GM18519 (cell line): ENCODE measurements around the gene KRTAP22-1.

Experiments
- ATAC-seq: cut with Tn5 transposase; IDR thresholded peaks from one replicate; pipeline ENCODE4 v1.9.1; 2021; ENCODE audit warnings: mild to moderate bottlenecking, moderate library complexity; ENCODE audit not compliant: unreplicated experiment, low FRiP score

Gene KRTAP22-1

DNA sequence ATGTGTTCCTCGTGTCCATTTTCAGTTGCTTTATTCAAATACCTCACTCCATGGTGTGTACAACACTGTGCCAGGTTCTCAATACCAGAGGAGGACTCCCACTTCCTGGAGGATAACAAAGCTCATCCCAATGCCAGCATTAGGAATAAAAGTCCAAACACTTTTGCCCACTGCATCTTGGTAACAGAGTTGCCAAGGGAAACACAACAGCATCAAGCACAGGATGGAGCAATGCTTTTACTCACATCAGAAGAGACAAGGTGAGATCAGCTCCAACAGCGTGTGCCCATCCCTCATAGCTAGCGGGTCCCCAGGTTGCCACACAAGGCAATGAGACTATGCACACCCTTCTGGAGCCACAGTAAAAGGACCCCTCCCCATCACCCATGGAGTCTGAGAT is 22.5 kb downstream of the KRTAP22-1 start:
- ATAC-seq, result no peak

DNA sequence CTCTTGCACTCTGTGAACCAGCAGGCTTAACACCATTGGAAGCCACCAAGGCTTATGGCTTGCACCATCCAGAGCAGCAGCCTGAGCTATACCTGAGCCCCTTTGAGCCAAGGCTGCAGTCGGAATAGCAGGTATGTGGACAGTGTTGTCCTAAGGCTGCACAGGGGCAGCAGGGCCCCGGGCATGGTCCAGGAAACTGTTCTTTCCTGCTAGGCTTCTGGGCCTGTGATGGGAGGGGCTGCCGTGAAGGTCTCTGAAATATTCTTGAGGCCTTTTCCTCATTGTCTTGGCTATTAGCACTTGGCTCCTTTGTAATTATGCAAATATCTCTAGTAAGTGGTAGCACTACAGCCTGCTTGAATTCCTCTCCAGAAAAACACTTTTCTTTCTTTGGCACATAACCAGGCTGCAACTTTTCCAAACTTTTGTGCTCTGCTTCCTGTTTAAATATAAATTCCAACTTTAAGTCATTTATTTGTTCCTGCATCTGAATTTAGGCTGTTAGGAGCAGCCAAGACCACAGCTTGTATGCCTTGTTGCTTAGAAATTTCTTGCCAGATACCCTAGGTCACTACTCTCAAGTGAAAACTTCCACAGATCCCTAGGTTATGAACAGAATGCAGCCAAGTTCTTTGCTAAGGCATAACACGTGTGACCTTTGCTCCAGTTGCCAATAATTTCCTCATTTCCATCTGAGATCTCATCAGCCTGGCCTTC is 24.7 kb downstream of the KRTAP22-1 start:
- no peak for ATAC-seq

DNA sequence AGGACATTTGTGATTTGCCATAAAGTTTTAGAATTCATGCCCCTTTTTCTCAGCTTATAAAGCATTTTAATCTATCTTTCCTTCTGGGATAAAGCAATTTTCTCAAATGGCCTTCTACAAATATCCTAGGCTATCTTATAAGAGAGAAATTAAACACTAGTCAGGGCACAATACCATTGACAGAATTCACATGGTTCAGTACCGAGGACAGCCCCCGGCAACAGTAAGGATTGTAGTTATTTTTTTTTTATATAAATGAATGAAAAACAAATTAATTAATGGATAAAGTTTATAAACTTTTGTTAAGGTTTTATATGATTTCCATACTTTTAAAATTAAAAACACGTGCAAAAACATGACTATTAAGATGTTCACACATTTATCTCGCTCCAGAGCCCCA is 27.2 kb downstream of the KRTAP22-1 start:
- no peak for ATAC-seq

DNA sequence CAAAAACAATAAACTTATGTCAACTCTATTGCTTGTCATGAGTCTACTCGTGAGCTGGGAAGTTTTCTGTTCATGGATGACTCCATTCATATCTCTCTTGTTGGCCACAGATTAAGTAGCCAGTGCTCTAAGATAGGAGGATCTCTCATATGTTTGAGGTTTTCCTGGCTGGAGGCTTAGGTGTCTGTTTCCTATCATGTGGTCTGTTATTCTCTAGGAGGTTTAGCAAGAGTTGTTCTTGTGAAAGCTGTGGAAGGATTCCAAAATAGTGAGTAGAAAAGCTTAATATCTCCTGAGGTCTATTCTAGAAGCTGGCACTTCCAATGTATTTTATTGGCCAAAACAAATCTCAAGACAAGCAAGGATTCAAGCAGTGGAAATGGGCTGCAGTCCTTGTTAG is 28.3 kb downstream of the KRTAP22-1 start:
- no peak for ATAC-seq

DNA sequence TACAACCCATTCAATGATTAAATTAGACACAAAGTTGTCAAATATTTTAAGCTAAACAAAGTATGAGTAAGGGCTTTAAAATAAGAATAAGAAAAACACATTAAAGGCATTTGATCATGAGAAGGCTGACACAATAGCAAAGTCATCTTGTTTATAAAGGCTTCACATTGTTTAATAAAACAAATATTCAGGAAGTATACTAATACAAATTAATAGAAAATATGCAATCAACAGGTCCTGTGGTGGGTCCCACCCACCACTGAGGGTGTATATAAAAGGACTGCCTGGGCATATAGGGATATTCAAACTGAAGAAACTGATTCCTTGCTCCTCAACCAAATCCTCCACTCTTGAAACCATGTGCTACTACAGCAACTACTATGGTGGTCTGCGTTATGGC is 34.0 kb downstream of the KRTAP22-1 start, which contains the start of gene KRTAP20-2:
TSS of gene KRTAP20-2 (plus strand) at position 301 of the 400 bp plus-strand sequence. CDS start at position 359, 58 bp downstream.
- no peak for ATAC-seq

DNA sequence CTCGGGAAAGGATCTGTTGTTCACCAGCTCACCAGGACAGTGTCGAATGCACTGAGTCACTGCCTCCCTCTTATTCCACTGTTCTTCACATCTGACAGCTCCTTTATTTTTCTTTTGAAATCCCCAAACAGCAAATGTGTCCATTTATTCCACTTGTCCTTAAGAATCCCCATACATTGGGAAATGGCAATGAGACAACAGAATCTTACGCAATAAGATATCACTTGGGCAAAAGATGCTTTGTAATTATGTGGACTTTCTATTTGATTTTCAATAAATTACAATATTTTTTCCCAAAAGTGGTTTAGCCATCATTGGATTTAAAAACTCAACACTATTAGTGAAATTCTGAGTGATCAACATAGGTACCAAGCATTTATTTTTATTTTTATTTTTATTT is 37.8 kb downstream of the KRTAP22-1 start:
- ATAC-seq, result no peak

DNA sequence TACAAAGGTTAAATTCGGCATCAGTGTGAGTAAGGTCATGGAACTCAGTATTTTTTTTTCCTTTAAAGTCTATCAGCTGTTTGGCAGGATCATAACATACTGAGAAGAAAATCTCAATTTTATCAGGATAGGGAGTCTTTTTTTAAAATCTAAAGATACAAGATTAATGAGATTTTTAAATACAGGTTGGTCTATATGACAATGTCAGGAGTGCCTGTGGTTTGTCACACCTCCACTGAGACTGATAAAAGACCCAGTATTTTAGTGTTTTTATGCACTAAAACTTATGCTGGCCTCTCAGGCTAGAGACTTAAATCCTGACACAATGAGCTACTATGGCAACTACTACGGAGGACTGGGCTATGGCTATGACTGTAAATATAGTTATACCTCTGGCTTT is 41.7 kb downstream of the KRTAP22-1 start, which contains the start of gene KRTAP20-3:
TSS of gene KRTAP20-3 (plus strand) at position 301 of the 400 bp plus-strand sequence.
- ATAC-seq, result no peak

DNA sequence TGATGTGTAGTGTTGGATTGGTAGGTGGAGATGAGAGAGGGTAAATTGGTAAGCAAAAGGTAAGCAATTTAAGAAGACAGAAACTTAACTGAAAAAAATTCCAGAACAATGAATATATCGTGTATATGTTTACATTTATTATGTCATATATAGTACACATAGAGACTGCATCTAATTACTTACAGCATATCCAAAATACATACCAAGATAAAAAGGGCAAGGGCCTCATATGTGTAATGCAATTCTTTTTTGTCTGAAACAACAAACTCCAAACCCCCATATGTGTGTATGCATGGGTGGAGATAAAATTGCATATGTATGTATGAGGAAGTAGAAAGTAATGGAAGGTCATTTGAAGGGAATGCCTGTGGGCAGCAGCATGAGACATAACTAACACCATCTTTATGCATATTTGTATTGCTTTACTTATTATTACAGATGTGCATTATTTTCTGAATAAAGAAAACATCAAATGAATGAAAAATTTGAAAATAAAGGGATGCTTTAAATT is 46.1 kb downstream of the KRTAP22-1 start:
- ATAC-seq, result no peak
